DOHH2 (cell line): Measurements from ENCODE around the gene IQGAP1.

Source experiments
- H3F3A ChIP-seq: fragments of 200-600 bp; sonication (generic), shearing (Covaris generic); 2 replicates; pipeline ENCODE4 v1.6.0; 2016; ENCODE audit warnings: antibody characterized with exemption, mild to moderate bottlenecking; ENCODE audit not compliant: control insufficient read depth, insufficient read depth
- H3K27ac ChIP-seq: fragments of 200-600 bp; sonication (generic); 2 replicates; pipeline ENCODE4 v1.5.1; 2014; ENCODE audit warnings: low read depth, mild to moderate bottlenecking, low read length, moderate library complexity
- H3K27me3 ChIP-seq: fragments of 200-600 bp; sonication (generic); 2 replicates; pipeline ENCODE4 v1.6.1; 2014; ENCODE audit warnings: mild to moderate bottlenecking, low read length, mixed read lengths; ENCODE audit not compliant: control insufficient read depth
- H3K36me3 ChIP-seq: fragments of 200-600 bp; sonication (generic); 2 replicates; pipeline ENCODE4 v1.6.1; 2014; ENCODE audit warnings: mild to moderate bottlenecking, low read length, moderate library complexity, mixed read lengths; ENCODE audit not compliant: control insufficient read depth
- H3K4me1 ChIP-seq: fragments of 200-600 bp; sonication (generic); 2 replicates; pipeline ENCODE4 v1.6.1; 2014; ENCODE audit warnings: mild to moderate bottlenecking, low read length, mixed read lengths; ENCODE audit not compliant: control insufficient read depth
- H3K4me2 ChIP-seq: fragments of 200-600 bp; sonication (generic); 2 replicates; pipeline ENCODE4 v1.6.0; 2014; ENCODE audit warnings: mild to moderate bottlenecking, low read length, moderate library complexity
- H3K4me3 ChIP-seq: fragments of 200-600 bp; sonication (generic); 2 replicates; pipeline ENCODE4 v1.5.1; 2014; ENCODE audit warnings: mild to moderate bottlenecking, low read length, mixed read lengths
- H3K79me2 ChIP-seq: fragments of 200-600 bp; sonication (generic); 2 replicates; pipeline ENCODE4 v1.6.1; 2014; ENCODE audit warnings: mild to moderate bottlenecking, low read length, mixed read lengths; ENCODE audit not compliant: control insufficient read depth
- H3K9me2 ChIP-seq: fragments of 200-600 bp; sonication (generic); replicated peaks from 2 replicates; pipeline ENCODE4 v1.6.1; 2014; ENCODE audit warnings: mild to moderate bottlenecking, low read length, mixed read lengths; ENCODE audit not compliant: control insufficient read depth
- H3K9me3 ChIP-seq: fragments of 200-600 bp; sonication (generic); 2 replicates; pipeline ENCODE4 v1.6.1; 2014; ENCODE audit warnings: antibody characterized with exemption, low read length, mixed read lengths; ENCODE audit not compliant: control insufficient read depth, insufficient read depth
- H4K20me1 ChIP-seq: fragments of 200-600 bp; sonication (generic); 2 replicates; pipeline ENCODE4 v1.6.0; 2014; ENCODE audit warnings: low read depth, mild to moderate bottlenecking, antibody characterized with exemption, low read length, moderate library complexity; ENCODE audit not compliant: control insufficient read depth, insufficient read depth
- EZH2phosphoT487 ChIP-seq: fragments of 200-600 bp; sonication (generic); IDR thresholded peaks from 2 replicates; pipeline ENCODE4 v1.6.1; 2017; ENCODE audit warnings: borderline replicate concordance, mild to moderate bottlenecking, antibody characterized with exemption, low read length, moderate library complexity, mixed read lengths
- TF ChIP-seq, protein P1 (sequence below): fragments of 200-600 bp; sonication (generic); IDR thresholded peaks from one replicate; pipeline ENCODE4 v1.5.1; 2014; ENCODE audit warnings: antibody characterized with exemption, mild to moderate bottlenecking, low read depth, low read length; ENCODE audit not compliant: poor library complexity, severe bottlenecking

Gene IQGAP1

GRCh38 chr15:90449206-90449735 lies 61.2 kb downstream of the IQGAP1 start:
- Histone ChIP-seq H3K79me2 (no peaks in the 10 kb centered on the region), H3K27me3 (no peaks in the 10 kb centered on the region), H3K4me1 (no peaks in the 10 kb centered on the region), H3K9me3 (no peaks in the 10 kb centered on the region), H3K27ac (no peak overlapping the region), H3K9me2 (no peaks in the 10 kb centered on the region), H3K36me3 (peaks cover 77% of the 10 kb centered on the region), H3F3A (no peaks in the 10 kb centered on the region), H4K20me1 (no peaks in the 10 kb centered on the region), H3K4me2 (no peak overlapping the region), H3K4me3 (no peak overlapping the region)
- TF ChIP-seq, protein P1, sequence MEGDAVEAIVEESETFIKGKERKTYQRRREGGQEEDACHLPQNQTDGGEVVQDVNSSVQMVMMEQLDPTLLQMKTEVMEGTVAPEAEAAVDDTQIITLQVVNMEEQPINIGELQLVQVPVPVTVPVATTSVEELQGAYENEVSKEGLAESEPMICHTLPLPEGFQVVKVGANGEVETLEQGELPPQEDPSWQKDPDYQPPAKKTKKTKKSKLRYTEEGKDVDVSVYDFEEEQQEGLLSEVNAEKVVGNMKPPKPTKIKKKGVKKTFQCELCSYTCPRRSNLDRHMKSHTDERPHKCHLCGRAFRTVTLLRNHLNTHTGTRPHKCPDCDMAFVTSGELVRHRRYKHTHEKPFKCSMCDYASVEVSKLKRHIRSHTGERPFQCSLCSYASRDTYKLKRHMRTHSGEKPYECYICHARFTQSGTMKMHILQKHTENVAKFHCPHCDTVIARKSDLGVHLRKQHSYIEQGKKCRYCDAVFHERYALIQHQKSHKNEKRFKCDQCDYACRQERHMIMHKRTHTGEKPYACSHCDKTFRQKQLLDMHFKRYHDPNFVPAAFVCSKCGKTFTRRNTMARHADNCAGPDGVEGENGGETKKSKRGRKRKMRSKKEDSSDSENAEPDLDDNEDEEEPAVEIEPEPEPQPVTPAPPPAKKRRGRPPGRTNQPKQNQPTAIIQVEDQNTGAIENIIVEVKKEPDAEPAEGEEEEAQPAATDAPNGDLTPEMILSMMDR: no peak
- no peak for TF ChIP-seq EZH2phosphoT487

DNA sequence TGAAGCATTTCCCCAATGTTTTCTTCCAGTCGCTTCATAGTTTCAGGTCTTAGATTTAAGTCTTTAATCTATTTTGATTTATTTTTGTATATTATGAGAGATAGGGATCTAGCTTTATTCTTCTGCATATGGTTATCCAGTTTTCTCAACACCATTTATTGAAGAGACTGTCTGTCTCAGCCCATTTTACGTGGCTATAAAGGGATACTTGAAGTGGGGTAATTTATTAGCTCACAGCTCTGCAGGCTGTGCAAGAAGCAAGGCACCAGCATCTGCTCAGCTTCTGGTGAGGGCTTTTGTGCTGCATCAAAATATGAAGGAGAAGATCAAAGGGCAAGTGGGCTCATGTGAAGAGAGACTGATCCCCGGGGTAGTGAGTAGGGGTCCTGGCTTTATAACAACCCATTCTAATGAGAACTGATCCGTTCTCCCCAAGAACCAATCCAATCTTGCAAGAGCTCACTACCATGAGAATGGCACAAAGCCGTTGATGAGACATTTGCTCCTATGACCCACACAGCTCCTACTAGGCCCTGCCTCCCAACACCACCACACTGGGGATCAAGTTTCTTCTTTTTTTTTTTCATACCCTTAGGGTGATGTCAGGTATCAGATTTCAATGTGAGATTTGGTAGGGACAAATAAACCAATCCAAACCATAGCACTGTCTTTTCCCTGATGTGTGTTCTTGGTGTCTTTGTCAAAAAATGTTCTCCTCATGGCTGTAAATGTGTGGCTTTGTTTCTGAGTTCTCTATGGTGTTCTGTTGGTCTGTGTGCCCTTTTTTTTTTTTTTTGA lies 63.2 kb downstream of the IQGAP1 start:
- Histone ChIP-seq H3K4me1 (no peaks in the 10 kb centered on the region), H3K27ac (no peak overlapping the region), H3K4me3 (no peak overlapping the region), H3K9me2 (no peaks in the 10 kb centered on the region), H3K36me3 (peaks cover 84% of the 10 kb centered on the region), H3K79me2 (no peaks in the 10 kb centered on the region), H3K27me3 (no peaks in the 10 kb centered on the region), H3K4me2 (no peak overlapping the region), H3F3A (no peaks in the 10 kb centered on the region), H4K20me1 (no peaks in the 10 kb centered on the region), H3K9me3 (no peaks in the 10 kb centered on the region)
- no peak for TF ChIP-seq EZH2phosphoT487
- TF ChIP-seq, protein P1: no peak

GRCh38 chr15:90456236-90456635 lies 68.2 kb downstream of the IQGAP1 start:
- Histone ChIP-seq H3K9me3 (no peaks in the 10 kb centered on the region), H3K36me3 (peaks cover 81% of the 10 kb centered on the region), H3K27me3 (no peaks in the 10 kb centered on the region), H3K4me1 (no peaks in the 10 kb centered on the region), H4K20me1 (no peaks in the 10 kb centered on the region), H3K4me3 (no peak overlapping the region), H3F3A (no peaks in the 10 kb centered on the region), H3K9me2 (no peaks in the 10 kb centered on the region), H3K79me2 (no peaks in the 10 kb centered on the region), H3K4me2 (no peak overlapping the region), H3K27ac (no peak overlapping the region)
- TF ChIP-seq, protein P1: no peak
